Measurements from ENCODE around the gene RBM3. TPM values are rescaled to one million over a fixed set of nuclear protein-coding genes. Genes with fewer than 3 reads are reported as not detected.
"Not testable (repeated sequence)": the region's sequence is repeated elsewhere in the genome, so short reads cannot be mapped to it uniquely, and the experiment has no call there.

The RBM3 gene
- 218 and 248 TPM in 2 replicates for total RNA-seq (2022)
- percentile 99 among the genes with signal in this experiment for Bru-seq, nascent RNA
- BruChase-seq, experiment 1, labeled RNA remaining after a 6-hour chase, result percentile 99 among the genes with signal in this experiment
- BruChase-seq, experiment 2, labeled RNA remaining after a 2-hour chase, result percentile 99 among the genes with signal in this experiment
- long read RNA-seq, transcript RBM3-203 (7 exons, 2,162 nt), result major isoform, 133 of 165 reads
- long read RNA-seq, partial matches to known transcripts, result 11 of 165 reads
- long read RNA-seq, other reads (novel, unspliced or antisense), result 19 of 165 reads

- BruUV-seq (replicated peaks), result TSS peak; percentile 67
- peaks cover 22% of the 10 kb centered on the region for H3K4me1 Mint-ChIP-seq (ENCODE audit: low read depth, unreplicated experiment)
- H3K4me3 Mint-ChIP-seq (ENCODE audit: low read depth, unreplicated experiment), result peak within 1 kb of the TSS; percentile 90
Measured at GRCh38 chrX:48574270-48575266, at the start of gene RBM3. TSS of gene RBM3 (plus strand) at chrX:48574484. CDS start at chrX:48575181, 697 bp downstream.

GRCh38 chrX:48525853-48526252 is 48.4 kb upstream of the RBM3 start:
- H3K4me3 Mint-ChIP-seq (ENCODE audit: low read depth, unreplicated experiment); BruUV-seq (replicated peaks); intact Hi-C loops (cut with micrococcal nuclease; ENCODE audit: unreplicated experiment); H3K27me3 Mint-ChIP-seq (ENCODE audit: unreplicated experiment); CTCF ChIA-PET; H3K27ac Mint-ChIP-seq (ENCODE audit: unreplicated experiment); DNase-seq; H3K9me3 Mint-ChIP-seq (ENCODE audit: low read depth, unreplicated experiment): not testable (repeated sequence)
- Mint-ChIP-seq H3K36me3 (ENCODE audit: insufficient read depth, unreplicated experiment) (peaks cover 46% of the 10 kb centered on the region), H3K4me1 (ENCODE audit: low read depth, unreplicated experiment) (peaks cover 12% of the 10 kb centered on the region)

More at GRCh38 chrX:48574270-48575266, at the start of gene RBM3:
- intact Hi-C loops (cut with micrococcal nuclease; ENCODE audit: unreplicated experiment), result no loop called here
- TF ChIP-seq CTCF (IDR thresholded peaks at IDR 0.05; ENCODE audit: unreplicated experiment), result peak; percentile 29
- H3K36me3 Mint-ChIP-seq (ENCODE audit: insufficient read depth, unreplicated experiment), result peaks cover 62% of the 10 kb centered on the region
- H3K27me3 Mint-ChIP-seq (ENCODE audit: unreplicated experiment), result no peaks in the 10 kb centered on the region
- H3K9me3 Mint-ChIP-seq (ENCODE audit: low read depth, unreplicated experiment), result no peaks in the 10 kb centered on the region
- peak within 1 kb of the TSS; percentile 98 for H3K27ac Mint-ChIP-seq (ENCODE audit: unreplicated experiment)
- DNase-seq, result peak; percentile 92
- CTCF ChIA-PET, result interaction anchor here (0.6 to 1.5 kb wide), 3 partner anchors 35 to 491 kb away, joined by 3 to 4 read pairs (median 4); partner anchors contain the start of gene TBC1D25

DNA sequence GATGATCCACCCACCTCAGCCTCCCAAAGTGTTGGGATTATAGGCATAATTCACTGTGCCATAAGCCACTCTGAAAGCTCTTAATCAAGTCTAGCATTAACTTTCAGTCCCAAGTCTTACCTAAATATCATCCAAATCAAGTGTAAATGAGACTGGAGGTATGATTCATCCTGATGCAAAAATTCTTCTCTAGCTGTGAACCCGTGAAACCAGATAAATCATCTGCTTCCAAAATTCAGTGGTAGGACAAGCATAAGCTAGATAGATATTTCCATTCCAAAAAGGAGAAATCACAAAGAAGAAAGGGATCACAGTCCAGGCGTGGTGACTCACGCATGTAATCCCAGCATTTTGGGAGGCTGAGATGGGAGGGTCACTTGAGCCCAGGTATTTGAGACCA is 43.5 kb upstream of the RBM3 start:
- intact Hi-C loops (cut with micrococcal nuclease; ENCODE audit: unreplicated experiment), result no loop called here
- H3K27ac Mint-ChIP-seq (ENCODE audit: unreplicated experiment), result no peak overlapping the region
- CTCF ChIA-PET, result interaction anchor here (1.5 kb wide), 1 partner anchor 9 kb away, joined by 8 read pairs; the partner anchor contains the start of gene TBC1D25
- no peaks in the 10 kb centered on the region for H3K27me3 Mint-ChIP-seq (ENCODE audit: unreplicated experiment)
- no peak for TF ChIP-seq CTCF (IDR thresholded peaks at IDR 0.05; ENCODE audit: unreplicated experiment)
- H3K9me3 Mint-ChIP-seq (ENCODE audit: low read depth, unreplicated experiment), result no peaks in the 10 kb centered on the region
- BruUV-seq (replicated peaks), result no TSS peak
- DNase-seq, result no peak
- no peak overlapping the region for H3K4me3 Mint-ChIP-seq (ENCODE audit: low read depth, unreplicated experiment)
- peaks cover 20% of the 10 kb centered on the region for H3K36me3 Mint-ChIP-seq (ENCODE audit: insufficient read depth, unreplicated experiment)
- peaks cover 21% of the 10 kb centered on the region for H3K4me1 Mint-ChIP-seq (ENCODE audit: low read depth, unreplicated experiment)

- no peak for TF ChIP-seq CTCF (IDR thresholded peaks at IDR 0.05; ENCODE audit: unreplicated experiment)
- peaks cover 16% of the 10 kb centered on the region for H3K36me3 Mint-ChIP-seq (ENCODE audit: insufficient read depth, unreplicated experiment)
- no peak overlapping the region for H3K4me3 Mint-ChIP-seq (ENCODE audit: low read depth, unreplicated experiment)
- H3K9me3 Mint-ChIP-seq (ENCODE audit: low read depth, unreplicated experiment), result no peaks in the 10 kb centered on the region
- peak overlapping the region; percentile 66 for H3K27ac Mint-ChIP-seq (ENCODE audit: unreplicated experiment)
- intact Hi-C loops (cut with micrococcal nuclease; ENCODE audit: unreplicated experiment), result no loop called here
- no TSS peak for BruUV-seq (replicated peaks)
- CTCF ChIA-PET, result interaction anchor here (0.5 to 1.5 kb wide), 2 partner anchors 8 to 444 kb away, joined by 4 to 8 read pairs; partner anchors contain the start of gene TBC1D25
- peaks cover 19% of the 10 kb centered on the region for H3K4me1 Mint-ChIP-seq (ENCODE audit: low read depth, unreplicated experiment)
- DNase-seq, result peak; percentile 12
- no peaks in the 10 kb centered on the region for H3K27me3 Mint-ChIP-seq (ENCODE audit: unreplicated experiment)
Measured at GRCh38 chrX:48531358-48531959, 42.8 kb upstream of the RBM3 start.
